Measurements from ENCODE around the gene BMP6.

DNA sequence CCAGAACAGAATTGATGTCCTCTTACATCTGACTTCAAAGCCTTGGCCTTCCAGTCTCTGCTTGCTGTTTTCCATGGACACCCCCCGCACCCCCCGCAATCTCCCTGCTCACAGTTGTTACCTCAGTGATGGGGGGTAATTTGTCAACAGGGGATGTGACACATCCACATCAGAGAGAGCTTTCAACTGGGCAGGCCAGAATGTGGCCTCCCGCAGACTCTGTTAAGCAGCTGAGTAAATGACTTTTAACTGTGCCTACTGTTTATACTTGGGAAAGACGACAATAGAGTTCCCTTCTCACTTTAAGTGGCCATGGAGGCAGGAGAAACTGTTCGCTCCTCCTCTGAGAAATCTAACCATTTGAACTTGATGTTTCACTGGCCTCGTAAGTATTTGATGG, 133.7 kb downstream of the BMP6 start:
- TF ChIP-seq, protein P1, sequence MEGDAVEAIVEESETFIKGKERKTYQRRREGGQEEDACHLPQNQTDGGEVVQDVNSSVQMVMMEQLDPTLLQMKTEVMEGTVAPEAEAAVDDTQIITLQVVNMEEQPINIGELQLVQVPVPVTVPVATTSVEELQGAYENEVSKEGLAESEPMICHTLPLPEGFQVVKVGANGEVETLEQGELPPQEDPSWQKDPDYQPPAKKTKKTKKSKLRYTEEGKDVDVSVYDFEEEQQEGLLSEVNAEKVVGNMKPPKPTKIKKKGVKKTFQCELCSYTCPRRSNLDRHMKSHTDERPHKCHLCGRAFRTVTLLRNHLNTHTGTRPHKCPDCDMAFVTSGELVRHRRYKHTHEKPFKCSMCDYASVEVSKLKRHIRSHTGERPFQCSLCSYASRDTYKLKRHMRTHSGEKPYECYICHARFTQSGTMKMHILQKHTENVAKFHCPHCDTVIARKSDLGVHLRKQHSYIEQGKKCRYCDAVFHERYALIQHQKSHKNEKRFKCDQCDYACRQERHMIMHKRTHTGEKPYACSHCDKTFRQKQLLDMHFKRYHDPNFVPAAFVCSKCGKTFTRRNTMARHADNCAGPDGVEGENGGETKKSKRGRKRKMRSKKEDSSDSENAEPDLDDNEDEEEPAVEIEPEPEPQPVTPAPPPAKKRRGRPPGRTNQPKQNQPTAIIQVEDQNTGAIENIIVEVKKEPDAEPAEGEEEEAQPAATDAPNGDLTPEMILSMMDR (IDR thresholded peaks at IDR 0.05), result no peak
- TF ChIP-seq EZH2phosphoT487 (IDR thresholded peaks at IDR 0.05), result no peak
